HUES6 (cell line): ENCODE measurements around the gene SLFN12L.

Experiments used
- H3K27ac ChIP-seq: 2 replicates; pipeline ENCODE4 v1.7.0; 2013; ENCODE audit warnings: low read depth, mild to moderate bottlenecking, low read length, inconsistent platforms
- H3K27me3 ChIP-seq: 2 replicates; pipeline ENCODE4 v1.6.1; 2013; ENCODE audit warnings: low read length; ENCODE audit not compliant: control insufficient read depth, insufficient read depth
- H3K36me3 ChIP-seq: 2 replicates; pipeline ENCODE4 v1.6.1; 2013; ENCODE audit warnings: low read length; ENCODE audit not compliant: control insufficient read depth, insufficient read depth
- H3K4me1 ChIP-seq: 2 replicates; pipeline ENCODE4 v1.6.1; 2013; ENCODE audit warnings: low read length; ENCODE audit not compliant: control insufficient read depth, insufficient read depth
- H3K4me3 ChIP-seq: 2 replicates; pipeline ENCODE4 v1.5.1; 2013; ENCODE audit warnings: low read depth, low read length
- H3K9ac ChIP-seq: one replicate; pipeline ENCODE4 v1.6.1; 2013; ENCODE audit warnings: mild to moderate bottlenecking, low read length
- H3K9me3 ChIP-seq: 2 replicates; pipeline ENCODE4 v1.6.1; 2013; ENCODE audit warnings: low read depth, low read length; ENCODE audit not compliant: control insufficient read depth, insufficient read depth

The SLFN12L gene

GRCh38 chr17:35560703-35561102 is 23.2 kb upstream of the SLFN12L start, which contains the start of gene SLFN14:
Gene SLFN14, minus strand, starts transcription at chr17:35560819. Its CDS starts 2,757 bp downstream, at chr17:35558062.
- no peak within 1 kb of the TSS for H3K27ac ChIP-seq
- no peaks in the 10 kb centered on the region for H3K4me1 ChIP-seq
- H3K9ac ChIP-seq: no peak within 1 kb of the TSS
- no peaks in the 10 kb centered on the region for H3K36me3 ChIP-seq
- no peak within 1 kb of the TSS for H3K4me3 ChIP-seq
- peaks cover 9% of the 10 kb centered on the region for H3K27me3 ChIP-seq
- no peaks in the 10 kb centered on the region for H3K9me3 ChIP-seq

- no peaks in the 10 kb centered on the region for H3K4me1 ChIP-seq
- H3K4me3 ChIP-seq: no peak overlapping the region
- no peak overlapping the region for H3K27ac ChIP-seq
- H3K27me3 ChIP-seq: peaks cover 2% of the 10 kb centered on the region; the same call in 1 of the 2 replicates
- no peaks in the 10 kb centered on the region for H3K36me3 ChIP-seq
- H3K9me3 ChIP-seq: no peaks in the 10 kb centered on the region
- no peak overlapping the region for H3K9ac ChIP-seq
These were observed 22.2 kb upstream of the SLFN12L start for GRCh38 chr17:35559495-35560210.

- Histone ChIP-seq H3K36me3 (no peaks in the 10 kb centered on the region), H3K9me3 (no peaks in the 10 kb centered on the region), H3K4me1 (no peaks in the 10 kb centered on the region), H3K9ac (no peak overlapping the region), H3K27ac (no peak overlapping the region), H3K4me3 (no peak overlapping the region), H3K27me3 (no peaks in the 10 kb centered on the region)
These were observed 19.9 kb upstream of the SLFN12L start for GRCh38 chr17:35557353-35557752.

GRCh38 chr17:35555691-35556090 is 18.2 kb upstream of the SLFN12L start:
- H3K9ac ChIP-seq: no peak overlapping the region
- no peak overlapping the region for H3K4me3 ChIP-seq
- H3K36me3 ChIP-seq: no peaks in the 10 kb centered on the region
- no peaks in the 10 kb centered on the region for H3K27me3 ChIP-seq
- H3K27ac ChIP-seq: no peak overlapping the region
- H3K9me3 ChIP-seq: no peaks in the 10 kb centered on the region
- H3K4me1 ChIP-seq: no peaks in the 10 kb centered on the region

- Histone ChIP-seq H3K36me3 (no peaks in the 10 kb centered on the region), H3K4me1 (no peaks in the 10 kb centered on the region), H3K27me3 (no peaks in the 10 kb centered on the region), H3K9me3 (no peaks in the 10 kb centered on the region), H3K9ac (no peak overlapping the region), H3K27ac (no peak overlapping the region), H3K4me3 (no peak overlapping the region)
These were observed 17.2 kb upstream of the SLFN12L start for GRCh38 chr17:35554668-35555067.

- Histone ChIP-seq H3K4me1 (no peaks in the 10 kb centered on the region), H3K36me3 (no peaks in the 10 kb centered on the region), H3K27me3 (peaks cover 4% of the 10 kb centered on the region; the same call in 1 of the 2 replicates), H3K9me3 (no peaks in the 10 kb centered on the region), H3K27ac (no peak overlapping the region), H3K4me3 (no peak overlapping the region), H3K9ac (no peak overlapping the region)
These were observed 15.8 kb upstream of the SLFN12L start for GRCh38 chr17:35553310-35553709.

- H3K4me3 ChIP-seq: no peak overlapping the region
These were observed 11.5 kb upstream of the SLFN12L start for GRCh38 chr17:35548978-35549377.

GRCh38 chr17:35548208-35548810 is 10.8 kb upstream of the SLFN12L start:
- H3K9ac ChIP-seq: no peak overlapping the region
- peaks cover 14% of the 10 kb centered on the region for H3K27me3 ChIP-seq
- H3K4me1 ChIP-seq: no peaks in the 10 kb centered on the region
- no peaks in the 10 kb centered on the region for H3K9me3 ChIP-seq
- H3K27ac ChIP-seq: no peak overlapping the region
- no peak overlapping the region for H3K4me3 ChIP-seq
- H3K36me3 ChIP-seq: no peaks in the 10 kb centered on the region

More at GRCh38 chr17:35548978-35549377, 11.5 kb upstream of the SLFN12L start:
- H3K4me1 ChIP-seq: no peaks in the 10 kb centered on the region
- H3K27ac ChIP-seq: no peak overlapping the region
- H3K9ac ChIP-seq: no peak overlapping the region
- no peaks in the 10 kb centered on the region for H3K9me3 ChIP-seq
- H3K36me3 ChIP-seq: no peaks in the 10 kb centered on the region
- peaks cover 14% of the 10 kb centered on the region for H3K27me3 ChIP-seq

- Histone ChIP-seq H3K27ac (no peak overlapping the region), H3K4me3 (no peak overlapping the region), H3K27me3 (peaks cover 14% of the 10 kb centered on the region), H3K9ac (no peak overlapping the region), H3K9me3 (no peaks in the 10 kb centered on the region), H3K4me1 (no peaks in the 10 kb centered on the region), H3K36me3 (no peaks in the 10 kb centered on the region)
These were observed 9.0 kb upstream of the SLFN12L start for GRCh38 chr17:35546487-35546886.

- H3K9ac ChIP-seq: no peak overlapping the region
- no peaks in the 10 kb centered on the region for H3K4me1 ChIP-seq
- no peaks in the 10 kb centered on the region for H3K36me3 ChIP-seq
- H3K9me3 ChIP-seq: no peaks in the 10 kb centered on the region
- no peak overlapping the region for H3K27ac ChIP-seq
- H3K27me3 ChIP-seq: peaks cover 14% of the 10 kb centered on the region
- no peak overlapping the region for H3K4me3 ChIP-seq
These were observed 7.7 kb upstream of the SLFN12L start for GRCh38 chr17:35545150-35545549.

- Histone ChIP-seq H3K36me3 (no peaks in the 10 kb centered on the region), H3K4me3 (no peak overlapping the region), H3K27ac (no peak overlapping the region), H3K4me1 (no peaks in the 10 kb centered on the region), H3K9ac (no peak overlapping the region), H3K9me3 (no peaks in the 10 kb centered on the region), H3K27me3 (peaks cover 14% of the 10 kb centered on the region)
These were observed 6.4 kb upstream of the SLFN12L start for GRCh38 chr17:35543856-35544255.
